Neuronal stem cell (in vitro differentiated cells): ENCODE data around the gene TCN1.
A peak's percentile ranks its signal among the peaks of the same experiment; 100 is the strongest.

Source experiments
- DNase-seq: peaks from one replicate; pipeline ENCODE4 v3.0.0-alpha.2; 2013; ENCODE audit warnings: low spot score
- H2AFZ ChIP-seq: one replicate; pipeline ENCODE4 v1.6.1; 2013; ENCODE audit warnings: mild to moderate bottlenecking, low read length, inconsistent platforms
- H2AK5ac ChIP-seq: 2 replicates; pipeline ENCODE4 v1.6.1; 2013; ENCODE audit warnings: low read depth, mild to moderate bottlenecking, inconsistent platforms, low read length, moderate library complexity, mixed read lengths
- H2BK120ac ChIP-seq: 2 replicates; pipeline ENCODE4 v1.6.1; 2013; ENCODE audit warnings: low read depth, mild to moderate bottlenecking, inconsistent platforms, low read length, moderate library complexity, mixed read lengths
- H2BK12ac ChIP-seq: one replicate; pipeline ENCODE4 v1.6.1; 2013; ENCODE audit warnings: low read length, inconsistent platforms
- H2BK15ac ChIP-seq: 2 replicates; pipeline ENCODE4 v1.6.1; 2013; ENCODE audit warnings: mild to moderate bottlenecking, low read length, inconsistent platforms, mixed read lengths
- H2BK5ac ChIP-seq: one replicate; pipeline ENCODE4 v1.6.1; 2013; ENCODE audit warnings: inconsistent platforms, mild to moderate bottlenecking, low read length, moderate library complexity
- H3K14ac ChIP-seq: one replicate; pipeline ENCODE4 v1.6.1; 2013; ENCODE audit warnings: low read length, inconsistent platforms
- H3K18ac ChIP-seq: 2 replicates; pipeline ENCODE4 v1.6.1; 2013; ENCODE audit warnings: low read length, inconsistent platforms
- H3K23ac ChIP-seq: 2 replicates; pipeline ENCODE4 v1.6.1; 2013; ENCODE audit warnings: low read depth, mild to moderate bottlenecking, mixed read lengths, low read length, inconsistent platforms; ENCODE audit not compliant: poor library complexity
- H3K27ac ChIP-seq: replicated peaks from 3 replicates; pipeline ENCODE4 v1.5.1; 2013; ENCODE audit warnings: low read length, inconsistent platforms
- H3K27me3 ChIP-seq, 3 experiments: 2 replicates each; pipeline ENCODE4 v1.6.1; 2013; ENCODE audit warnings: low read length in 3 of 3, mild to moderate bottlenecking in 2 of 3, inconsistent platforms in 1 of 3, low read depth in 1 of 3, mixed read lengths in 1 of 3, moderate library complexity in 1 of 3; ENCODE audit not compliant: control insufficient read depth in 3 of 3, insufficient read depth in 3 of 3
- H3K36me3 ChIP-seq, 2 donors: replicated peaks in 1 of 2; 2 replicates each; pipeline ENCODE4 v1.6.1; 2013; ENCODE audit warnings: low read length in 2 of 2; ENCODE audit not compliant: control insufficient read depth in 2 of 2, insufficient read depth in 2 of 2
- H3K4ac ChIP-seq: 2 replicates; pipeline ENCODE4 v1.6.1; 2013; ENCODE audit warnings: inconsistent platforms, mild to moderate bottlenecking, low read length, moderate library complexity
- H3K4me1 ChIP-seq, 2 donors: 1 replicate in 1 of 2; 2 replicates in 1 of 2; pipeline ENCODE4 v1.6.1; 2013; ENCODE audit warnings: low read length in 2 of 2, low read depth in 1 of 2; ENCODE audit not compliant: control insufficient read depth in 2 of 2, insufficient read depth in 1 of 2
- H3K4me2 ChIP-seq: one replicate; pipeline ENCODE4 v1.6.1; 2013; ENCODE audit warnings: mild to moderate bottlenecking, low read length, inconsistent platforms; ENCODE audit not compliant: insufficient read depth, poor library complexity, severe bottlenecking
- H3K4me3 ChIP-seq, 2 donors: 2 replicates each; pipeline ENCODE4 v1.5.1; 2013; ENCODE audit warnings: low read length in 2 of 2, mild to moderate bottlenecking in 2 of 2, inconsistent platforms in 1 of 2, moderate library complexity in 1 of 2
- H3K79me1 ChIP-seq: one replicate; pipeline ENCODE4 v1.6.1; 2013; ENCODE audit warnings: low read depth, mild to moderate bottlenecking, inconsistent platforms, low read length, moderate library complexity
- H3K9ac ChIP-seq: one replicate; pipeline ENCODE4 v1.6.1; 2013; ENCODE audit warnings: mild to moderate bottlenecking, low read depth, low read length, inconsistent platforms; ENCODE audit not compliant: poor library complexity
- H3K9me3 ChIP-seq, 2 donors: replicated peaks in 1 of 2; 2 replicates each; pipeline versions ENCODE3 to v1.6.1; 2013; ENCODE audit warnings: low read length in 2 of 2, mild to moderate bottlenecking in 2 of 2, inconsistent platforms in 1 of 2, low read depth in 1 of 2, mixed read lengths in 1 of 2, moderate library complexity in 1 of 2; ENCODE audit not compliant: control insufficient read depth in 2 of 2, insufficient read depth in 1 of 2
- H4K8ac ChIP-seq: one replicate; pipeline ENCODE4 v1.6.1; 2013; ENCODE audit warnings: low read depth, mild to moderate bottlenecking, inconsistent platforms, low read length, moderate library complexity
- H4K91ac ChIP-seq: one replicate; pipeline ENCODE4 v1.6.1; 2013; ENCODE audit warnings: low read length, low read depth, mild to moderate bottlenecking, inconsistent platforms; ENCODE audit not compliant: poor library complexity
- WGBS, 2 donors: extraction: QIAGEN DNeasy Blood & Tissue Kit; methylation state at CpG; one replicate each; pipeline ENCODE4 v1.1.7; 2013; ENCODE audit warnings: missing lambda C conversion rate in 2 of 2, mixed read lengths in 1 of 2; ENCODE audit not compliant: insufficient read length in 2 of 2, insufficient replicate concordance in 1 of 2; ENCODE audit errors: extremely low coverage in 2 of 2; 5-methylcytosine and 5-hydroxymethylcytosine counted together

TCN1 gene

GRCh38 chr11:59899532-59899931, 33.2 kb upstream of the TCN1 start:
- no peak overlapping the region for H3K23ac ChIP-seq
- H2AFZ ChIP-seq = peak overlapping the region; percentile 62
- no peak overlapping the region for H4K91ac ChIP-seq
- no peak overlapping the region for H2AK5ac ChIP-seq
- no peaks in the 10 kb centered on the region for H3K27me3 ChIP-seq
- no peak overlapping the region for H4K8ac ChIP-seq
- no peak overlapping the region for H3K9ac ChIP-seq
- H3K27ac ChIP-seq = no peak overlapping the region
- H3K79me1 ChIP-seq = no peaks in the 10 kb centered on the region
- H3K4me2 ChIP-seq = no peak overlapping the region
- no peaks in the 10 kb centered on the region for H3K36me3 ChIP-seq
- no peak overlapping the region for H3K4me3 ChIP-seq
- no peak overlapping the region for H2BK120ac ChIP-seq
- no peak overlapping the region for H3K4ac ChIP-seq
- H2BK12ac ChIP-seq = no peak overlapping the region
- DNase-seq = no peak
- H3K4me1 ChIP-seq = no peaks in the 10 kb centered on the region
- WGBS, 2 donors = no CpG with 5 or more reads among the region's 11 CpGs
- no peak overlapping the region for H2BK5ac ChIP-seq
- peak overlapping the region; percentile 56 for H3K14ac ChIP-seq
- H3K18ac ChIP-seq = no peak overlapping the region
- H3K9me3 ChIP-seq = no peaks in the 10 kb centered on the region
- no peak overlapping the region for H2BK15ac ChIP-seq

DNA sequence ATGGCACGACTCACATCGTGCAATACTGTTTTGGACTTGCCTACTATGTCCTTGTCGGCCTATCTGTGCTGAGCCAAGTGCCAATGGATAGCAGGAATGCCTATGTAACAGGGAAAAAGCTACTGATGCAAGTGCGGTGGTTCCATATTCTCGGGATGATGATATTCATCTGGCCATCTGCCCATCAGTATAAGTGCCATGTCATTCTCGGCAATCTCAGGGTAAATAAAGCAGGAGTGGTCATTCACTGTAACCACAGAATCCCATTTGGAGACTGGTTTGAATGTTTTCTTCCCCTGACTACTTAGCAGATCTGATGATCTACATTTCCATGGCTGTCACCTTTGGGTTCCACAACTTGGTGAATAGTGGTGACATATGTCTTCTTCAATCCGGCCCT, 32.4 kb upstream of the TCN1 start:
- H3K79me1 ChIP-seq = no peaks in the 10 kb centered on the region

GRCh38 chr11:59898046-59898445, 31.8 kb upstream of the TCN1 start:
- H3K14ac ChIP-seq = no peak overlapping the region
- H3K4me1 ChIP-seq = no peaks in the 10 kb centered on the region
- no peak overlapping the region for H4K8ac ChIP-seq
- no peak overlapping the region for H3K4ac ChIP-seq
- DNase-seq = no peak
- H2BK15ac ChIP-seq = no peak overlapping the region
- H3K27me3 ChIP-seq = no peaks in the 10 kb centered on the region
- no peak overlapping the region for H2AFZ ChIP-seq
- H4K91ac ChIP-seq = no peak overlapping the region
- no peak overlapping the region for H3K4me3 ChIP-seq
- H2BK120ac ChIP-seq = no peak overlapping the region
- no peak overlapping the region for H3K4me2 ChIP-seq
- no peak overlapping the region for H2AK5ac ChIP-seq
- no peak overlapping the region for H3K23ac ChIP-seq
- no peak overlapping the region for H3K18ac ChIP-seq
- H2BK12ac ChIP-seq = no peak overlapping the region
- H3K9me3 ChIP-seq = no peaks in the 10 kb centered on the region
- no peak overlapping the region for H3K9ac ChIP-seq
- no peaks in the 10 kb centered on the region for H3K79me1 ChIP-seq
- no peaks in the 10 kb centered on the region for H3K36me3 ChIP-seq
- WGBS, 2 donors = no CpG with 5 or more reads among the region's 31 CpGs
- H3K27ac ChIP-seq = no peak overlapping the region
- H2BK5ac ChIP-seq = no peak overlapping the region

More for the DNA sequence above, 32.4 kb upstream of the TCN1 start:
- no peak for DNase-seq
- Histone ChIP-seq H2AFZ (no peak overlapping the region), H3K4me3 (no peak overlapping the region), H3K4me2 (no peak overlapping the region), H3K14ac (no peak overlapping the region), H2AK5ac (no peak overlapping the region), H3K9me3 (no peaks in the 10 kb centered on the region), H3K27ac (no peak overlapping the region), H3K27me3 (no peaks in the 10 kb centered on the region), H3K4me1 (no peaks in the 10 kb centered on the region), H3K9ac (no peak overlapping the region), H4K91ac (no peak overlapping the region), H3K18ac (no peak overlapping the region), H2BK12ac (no peak overlapping the region), H2BK120ac (no peak overlapping the region), H3K23ac (no peak overlapping the region), H4K8ac (no peak overlapping the region), H3K4ac (no peak overlapping the region), H2BK15ac (no peak overlapping the region), H2BK5ac (no peak overlapping the region), H3K36me3 (no peaks in the 10 kb centered on the region)
- no CpG with 5 or more reads among the region's 7 CpGs for WGBS, 2 donors

DNA sequence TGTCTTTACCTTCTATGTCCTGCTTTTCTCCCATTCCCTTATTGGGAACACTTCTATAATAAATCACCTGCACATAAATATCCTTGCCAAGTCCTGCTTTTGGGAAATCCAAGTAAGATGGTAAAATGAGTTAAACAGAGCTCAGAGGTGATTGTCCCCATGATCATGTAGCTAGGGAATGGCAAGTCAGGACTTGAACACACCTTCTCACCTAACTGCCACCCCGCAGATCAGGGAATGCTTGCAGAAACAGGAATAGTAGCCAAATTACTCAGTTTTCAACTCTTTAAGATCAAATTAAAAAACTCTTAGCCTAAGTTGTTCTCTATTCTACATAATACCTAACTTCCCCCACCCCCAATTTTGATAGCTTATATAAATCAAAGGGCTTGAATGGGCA, 28.3 kb upstream of the TCN1 start:
- DNase-seq = no peak
- H2BK5ac ChIP-seq = no peak overlapping the region
- no peak overlapping the region for H3K4me2 ChIP-seq
- H3K27me3 ChIP-seq = no peaks in the 10 kb centered on the region
- no peak overlapping the region for H2AFZ ChIP-seq
- no peak overlapping the region for H3K4me3 ChIP-seq
- peaks cover 0 to 2% of the 10 kb centered on the region in 2 donors for H3K9me3 ChIP-seq
- no peaks in the 10 kb centered on the region for H3K79me1 ChIP-seq
- no peak overlapping the region for H2BK12ac ChIP-seq
- no peak overlapping the region for H3K9ac ChIP-seq
- H3K4ac ChIP-seq = no peak overlapping the region
- H3K36me3 ChIP-seq = no peaks in the 10 kb centered on the region
- H3K18ac ChIP-seq = no peak overlapping the region
- no peak overlapping the region for H3K27ac ChIP-seq
- H2AK5ac ChIP-seq = no peak overlapping the region
- no CpG with 5 or more reads among the region's 1 CpG for WGBS, 2 donors
- H3K14ac ChIP-seq = no peak overlapping the region
- no peak overlapping the region for H4K8ac ChIP-seq
- no peak overlapping the region for H2BK15ac ChIP-seq
- no peak overlapping the region for H3K23ac ChIP-seq
- H4K91ac ChIP-seq = no peak overlapping the region
- H3K4me1 ChIP-seq = peaks cover 0 to 7% of the 10 kb centered on the region in 2 donors
- no peak overlapping the region for H2BK120ac ChIP-seq
